IMR-90 (cell line): ENCODE results near the gene PIM3. TPM values are rescaled to one million over a fixed set of nuclear protein-coding genes. Genes with fewer than 3 reads are reported as not detected.

Experiments
- ATAC-seq: fragments of 200-7000 bp; cut with Tn5 transposase; 2 replicates; pipeline ENCODE4 v1.9.1; 2020; ENCODE audit warnings: low read depth, mild to moderate bottlenecking, moderate library complexity
- BruUV-seq: library from RNA; stranded (reverse); fragments of 400-500 nt; replicated peaks from 2 replicates; lab custom pipeline; 2021; lab: Mats Ljungman, UMichigan
- CTCF ChIA-PET: fragments of 300-600 bp; formaldehyde crosslinking; extraction: SDS; loops from one replicate; lab custom pipeline; 2021; ENCODE audit warnings: antibody characterized with exemption; lab: Yijun Ruan, JAX
- POLR2A ChIA-PET: fragments of 300-600 bp; sonication (Branson Sonifier 250); formaldehyde crosslinking; loops from one replicate; lab custom pipeline; 2022; ENCODE audit warnings: antibody characterized with exemption; ENCODE audit not compliant: unreplicated experiment; lab: Charles Lee
- DNase-seq: peaks from one replicate; pipeline ENCODE4 v3.0.0; 2013
- H2AFZ ChIP-seq: replicated peaks from 2 replicates; pipeline ENCODE3; 2013; ENCODE audit warnings: low read length, mild to moderate bottlenecking; ENCODE audit not compliant: poor library complexity
- H2AK5ac ChIP-seq: 2 replicates; pipeline ENCODE4 v1.6.1; 2013; ENCODE audit warnings: low read depth, low read length, inconsistent platforms
- H2AK9ac ChIP-seq: replicated peaks from 2 replicates; pipeline ENCODE3; 2013; ENCODE audit warnings: mild to moderate bottlenecking, low read depth, low read length, moderate library complexity; ENCODE audit not compliant: poor library complexity
- H2BK120ac ChIP-seq: 2 replicates; pipeline ENCODE4 v1.6.1; 2013; ENCODE audit warnings: low read depth, low read length, inconsistent platforms
- H2BK15ac ChIP-seq: 3 replicates; pipeline ENCODE4 v1.6.1; 2013; ENCODE audit warnings: low read depth, low read length, inconsistent platforms
- H2BK20ac ChIP-seq: 2 replicates; pipeline ENCODE4 v1.6.1; 2013; ENCODE audit warnings: low read depth, mild to moderate bottlenecking, inconsistent platforms, low read length, moderate library complexity
- H2BK5ac ChIP-seq: 2 replicates; pipeline ENCODE4 v1.6.1; 2013; ENCODE audit warnings: mild to moderate bottlenecking, low read depth, low read length, inconsistent platforms; ENCODE audit not compliant: poor library complexity, severe bottlenecking
- H3K14ac ChIP-seq: replicated peaks from 2 replicates; pipeline ENCODE4 v1.6.1; 2013; ENCODE audit warnings: low read depth, low read length, inconsistent platforms
- H3K18ac ChIP-seq: 2 replicates; pipeline ENCODE4 v1.6.1; 2013; ENCODE audit warnings: low read depth, low read length, control low read depth
- H3K23ac ChIP-seq: 2 replicates; pipeline ENCODE4 v1.6.1; 2013; ENCODE audit warnings: low read depth, low read length, inconsistent platforms
- H3K27ac ChIP-seq: 2 replicates; pipeline ENCODE4 v1.5.1; 2013; ENCODE audit warnings: mild to moderate bottlenecking, control low read depth, low read length; ENCODE audit not compliant: insufficient read depth
- H3K27me3 ChIP-seq: 2 replicates; pipeline ENCODE4 v1.6.1; 2013; ENCODE audit warnings: low read length; ENCODE audit not compliant: control insufficient read depth, insufficient read depth
- H3K36me3 ChIP-seq: 2 replicates; pipeline ENCODE4 v1.6.1; 2013; ENCODE audit warnings: low read length, mixed read lengths; ENCODE audit not compliant: control insufficient read depth, insufficient read depth
- H3K4ac ChIP-seq: 2 replicates; pipeline ENCODE4 v1.6.1; 2013; ENCODE audit warnings: low read depth, low read length, inconsistent platforms
- H3K4me1 ChIP-seq: 2 replicates; pipeline ENCODE4 v1.6.1; 2013; ENCODE audit warnings: low read length, mixed read lengths; ENCODE audit not compliant: control insufficient read depth, insufficient read depth
- H3K4me2 ChIP-seq: 2 replicates; pipeline ENCODE4 v1.6.1; 2013; ENCODE audit warnings: low read depth, mild to moderate bottlenecking, control low read depth, low read length, moderate library complexity
- H3K4me3 ChIP-seq: 2 replicates; pipeline ENCODE4 v1.5.1; 2013; ENCODE audit warnings: low read depth, mild to moderate bottlenecking, control low read depth, low read length, moderate library complexity; ENCODE audit not compliant: insufficient read depth
- H3K56ac ChIP-seq: 2 replicates; pipeline ENCODE4 v1.6.1; 2013; ENCODE audit warnings: low read length, inconsistent platforms; ENCODE audit not compliant: insufficient read depth; ENCODE audit errors: extremely low read depth
- H3K79me1 ChIP-seq, 2 experiments: 2 replicates each; pipeline ENCODE4 v1.6.1; 2013; ENCODE audit warnings: low read length in 2 of 2, inconsistent platforms in 1 of 2, low read depth in 1 of 2
- H3K9ac ChIP-seq: 2 replicates; pipeline ENCODE4 v1.6.1; 2013; ENCODE audit warnings: low read depth, low read length, control low read depth
- H3K9me1 ChIP-seq: 2 replicates; pipeline ENCODE4 v1.6.1; 2013; ENCODE audit warnings: low read length, inconsistent platforms; ENCODE audit not compliant: insufficient read depth
- H3K9me3 ChIP-seq: 2 replicates; pipeline ENCODE4 v1.6.1; 2013; ENCODE audit warnings: low read length; ENCODE audit not compliant: control insufficient read depth, insufficient read depth
- H4K20me1 ChIP-seq: 2 replicates; pipeline ENCODE4 v1.6.1; 2013; ENCODE audit warnings: low read length, inconsistent platforms; ENCODE audit not compliant: insufficient read depth
- H4K5ac ChIP-seq: 2 replicates; pipeline ENCODE4 v1.6.1; 2013; ENCODE audit warnings: mild to moderate bottlenecking, low read depth, low read length, control low read depth
- H4K8ac ChIP-seq, 2 experiments: 2 replicates each; pipeline ENCODE4 v1.6.1; 2013; ENCODE audit warnings: low read depth in 2 of 2, low read length in 2 of 2, control low read depth in 1 of 2, inconsistent platforms in 1 of 2
- H4K91ac ChIP-seq: 2 replicates; pipeline ENCODE4 v1.6.1; 2013; ENCODE audit warnings: low read depth, low read length, inconsistent platforms; ENCODE audit not compliant: insufficient read depth
- CTCF ChIP-seq: conservative IDR thresholded peaks from 2 replicates; pipeline ENCODE4 v1.5.1; 2012; ENCODE audit warnings: mild to moderate bottlenecking, low read depth, low read length, improper control_type of control experiment
- ELK1 ChIP-seq: fragments of 150-350 bp; IDR thresholded peaks from 2 replicates; pipeline ENCODE4 v1.6.1; 2016; ENCODE audit warnings: low read depth, mild to moderate bottlenecking, low read length, moderate library complexity, borderline replicate concordance
- MAZ ChIP-seq: IDR thresholded peaks from 2 replicates; pipeline ENCODE4 v1.6.1; 2012; ENCODE audit warnings: low read depth, mild to moderate bottlenecking, low read length, improper control_type of control experiment, moderate library complexity, borderline replicate concordance
- RAD21 ChIP-seq: IDR thresholded peaks from 2 replicates; pipeline ENCODE4 v1.6.1; 2012; ENCODE audit warnings: low read length, improper control_type of control experiment
- RFX5 ChIP-seq: IDR thresholded peaks from 2 replicates; pipeline ENCODE4 v1.8.0; 2012; ENCODE audit warnings: low read depth, mild to moderate bottlenecking, low read length, moderate library complexity
- SMC3 ChIP-seq: fragments of 150-350 bp; IDR thresholded peaks from 2 replicates; pipeline ENCODE4 v1.6.1; 2016; ENCODE audit warnings: low read depth, mild to moderate bottlenecking, antibody characterized with exemption, low read length, moderate library complexity
- USF2 ChIP-seq: fragments of 150-350 bp; IDR thresholded peaks from 2 replicates; pipeline ENCODE4 v1.6.1; 2017; ENCODE audit warnings: mild to moderate bottlenecking, antibody characterized with exemption, low read length, low read depth
- WGBS, 2 experiments: methylation state at CpG; one replicate each; pipeline versions ENCODE4 v1.1.5 to v1.1.7; 2013; ENCODE audit warnings: missing lambda C conversion rate in 2 of 2; ENCODE audit not compliant: insufficient read length in 1 of 2; ENCODE audit errors: extremely low coverage in 2 of 2; 5-methylcytosine and 5-hydroxymethylcytosine counted together
- dilution Hi-C: fragments of 300-500 bp; cut with HindIII; formaldehyde crosslinking; loops from one replicate; pipeline ENCODE4 v1.14.3; 2018; ENCODE audit warnings: low sequenced_read_pairs; ENCODE audit not compliant: unreplicated experiment
- in situ Hi-C: fragments of 300-500 bp; cut with MboI; formaldehyde crosslinking; loops from 3 replicates; pipeline ENCODE4 v1.14.3; 2019; ENCODE audit warnings: low sequenced_read_pairs, inconsistent platforms, mixed read lengths
- intact Hi-C: fragments of 100-400 bp; cut with micrococcal nuclease; formaldehyde crosslinking; loops from 2 replicates; pipeline ENCODE4 v1.10.0; 2022
- polyA plus RNA-seq, 3 experiments: library from polyadenylated mRNA; depleted of rRNA; stranded (reverse); fragments of >200 nt; gene quantifications; 2 replicates each; pipeline ENCODE4 v1.2.3, GENCODE V29; 2012; ENCODE audit warnings: low replicate concordance in 1 of 3
- total RNA-seq: library from RNA; depleted of rRNA; stranded (reverse); fragments of >200 nt; gene quantifications from 2 replicates; pipeline ENCODE4 v1.2.3, GENCODE V29; 2012

PIM3 gene
- total and polyA plus RNA-seq, 2 of the 4 experiments (the other 2 are of a cell fraction), result 8.6 to 24.7 TPM

GRCh38 chr22:49995041-49995360 is 34.4 kb downstream of the PIM3 start:
- Histone ChIP-seq H3K18ac (no peak overlapping the region), H3K14ac (no peak overlapping the region), H3K56ac (no peak overlapping the region), H3K4ac (no peak overlapping the region), H4K20me1 (no peaks in the 10 kb centered on the region), H2AK5ac (no peak overlapping the region), H2BK5ac (no peak overlapping the region), H3K79me1 (no peaks in the 10 kb centered on the region), H3K9me1 (peaks cover 4% of the 10 kb centered on the region; the same call in 1 of the 2 replicates), H2BK20ac (no peak overlapping the region), H3K27ac (no peak overlapping the region), H2AFZ (no peak overlapping the region), H2AK9ac (no peak overlapping the region), H3K27me3 (peaks cover 6% of the 10 kb centered on the region; the same call in 1 of the 2 replicates), H2BK120ac (no peak overlapping the region), H3K23ac (no peak overlapping the region), H3K9ac (no peak overlapping the region), H3K4me2 (no peak overlapping the region), H4K8ac (no peak overlapping the region), H4K5ac (no peak overlapping the region), H3K9me3 (peaks cover 14% of the 10 kb centered on the region), H3K4me1 (peaks cover 2% of the 10 kb centered on the region; the same call in 1 of the 2 replicates), H2BK15ac (no peak overlapping the region), H3K36me3 (no peaks in the 10 kb centered on the region), H4K91ac (no peak overlapping the region), H3K4me3 (no peak overlapping the region)
- CTCF ChIA-PET, result no interaction called here
- intact Hi-C loops (no loop called here), in situ Hi-C loops (no loop called here), dilution Hi-C loops (no loop called here)
- no peak for ATAC-seq
- no peak for DNase-seq
- TF ChIP-seq RFX5, result no peak
- no peak for TF ChIP-seq CTCF
- TF ChIP-seq USF2, result no peak
- TF ChIP-seq ELK1, result no peak
- no peak for TF ChIP-seq MAZ
- TF ChIP-seq RAD21, result no peak
- no peak for TF ChIP-seq SMC3
- no TSS peak for BruUV-seq
- 30% methylated on average over 2 of the region's 3 CpGs; no CpG with 5 or more reads in 1 of the 2 experiments for WGBS, 2 experiments
- POLR2A ChIA-PET, result no interaction called here
